Activated T-helper 1 cell treated with anti-CD3 and anti-CD28 coated beads, Interleukin-2, amount 50 U/mL, for 16 hours (primary cell): ENCODE measurements around the gene EVC.
"Not testable (repeated sequence)": the region's sequence is repeated elsewhere in the genome, so short reads cannot be mapped to it uniquely, and the experiment has no call there.

Experiments used
- DNase-seq, 2 donors: peaks; one replicate each; pipeline ENCODE4 v3.0.0-alpha.2; 2020; ENCODE audit warnings: low read depth in 1 of 2, low spot score in 1 of 2

Gene EVC

DNA sequence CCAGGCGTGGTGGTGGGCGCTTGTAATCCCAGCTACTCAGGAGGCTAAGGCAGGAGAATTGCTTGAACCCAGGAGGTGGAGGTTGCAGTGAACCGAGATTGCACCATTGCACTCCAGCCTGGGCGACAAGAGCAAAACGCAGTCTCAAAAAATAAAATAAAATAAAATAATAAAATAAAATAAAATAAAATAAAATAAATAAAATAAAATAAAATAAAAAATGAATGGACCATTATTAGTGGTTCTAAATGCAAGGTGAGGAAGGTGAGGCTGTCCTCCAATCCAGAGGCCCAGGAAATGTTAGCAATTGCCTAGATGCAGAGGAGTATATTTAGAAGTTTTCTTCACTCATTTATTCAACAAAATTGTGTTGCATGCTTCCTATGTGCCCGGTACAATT lies 126.5 kb downstream of the EVC start:
- DNase-seq: not testable (repeated sequence)

DNA sequence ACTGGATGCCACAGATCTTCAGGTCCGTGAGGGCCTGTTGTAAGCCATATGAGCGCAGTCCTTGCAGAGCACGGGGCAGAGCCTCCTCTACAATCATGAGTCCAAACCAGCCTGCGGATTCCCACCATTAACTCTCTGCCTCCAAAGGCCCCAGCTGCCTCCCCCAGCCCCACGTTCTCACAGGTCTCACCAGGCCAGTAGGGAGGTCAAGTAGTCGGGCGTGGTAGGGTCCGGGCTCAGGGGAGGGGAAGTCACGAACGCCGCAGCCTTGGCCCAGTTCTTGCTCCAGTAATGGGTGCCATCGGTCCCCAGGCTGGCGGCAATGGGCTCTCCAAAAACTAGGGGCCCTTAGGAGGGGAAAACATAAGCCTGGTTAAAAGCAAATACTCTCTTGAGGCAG lies 128.3 kb downstream of the EVC start:
- no peak for DNase-seq

DNA sequence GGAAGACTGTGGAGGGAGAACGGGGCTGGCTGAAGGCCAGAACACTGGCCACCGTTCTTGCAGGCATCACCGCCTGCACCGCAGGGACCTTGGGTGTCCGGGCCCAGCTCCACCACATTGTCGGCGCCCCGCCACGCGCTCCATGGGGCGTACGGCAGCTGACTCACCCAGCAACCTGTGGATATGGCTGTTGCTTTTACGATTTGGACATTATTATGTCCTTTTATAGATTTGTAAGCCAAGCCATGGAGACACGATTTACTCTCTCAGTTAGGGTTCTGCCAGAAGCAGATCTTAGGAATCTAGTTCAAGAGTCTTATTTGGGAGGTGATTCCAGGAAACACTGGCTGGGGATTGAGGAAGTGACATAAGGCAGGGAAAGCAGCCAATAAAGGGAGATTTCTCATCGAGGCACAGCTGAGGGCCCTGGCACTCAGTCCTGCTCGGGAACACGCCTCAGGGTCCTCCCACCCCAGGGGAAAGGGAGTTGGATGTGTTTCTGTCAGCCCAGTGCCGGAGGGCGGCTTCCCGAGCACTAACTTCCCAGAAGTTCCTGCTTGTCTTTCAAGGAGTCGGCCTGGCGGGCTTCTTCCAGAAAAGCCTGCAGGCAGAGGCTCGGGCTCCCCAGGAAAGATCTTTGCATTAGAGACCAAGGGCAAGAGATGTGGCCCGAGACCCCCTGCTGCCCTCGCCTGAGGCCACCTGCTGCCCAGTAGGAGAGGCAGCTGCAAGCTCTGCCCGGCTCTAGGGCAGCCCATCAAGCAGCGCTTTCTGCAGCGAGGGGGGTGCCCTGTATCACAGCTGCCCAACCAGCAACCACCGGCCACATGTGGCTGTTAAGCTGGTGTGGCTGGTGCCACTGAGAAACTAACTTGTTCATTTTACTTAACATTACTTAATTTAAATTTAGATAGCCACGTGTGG lies 129.0 kb downstream of the EVC start:
- DNase-seq: no peak

DNA sequence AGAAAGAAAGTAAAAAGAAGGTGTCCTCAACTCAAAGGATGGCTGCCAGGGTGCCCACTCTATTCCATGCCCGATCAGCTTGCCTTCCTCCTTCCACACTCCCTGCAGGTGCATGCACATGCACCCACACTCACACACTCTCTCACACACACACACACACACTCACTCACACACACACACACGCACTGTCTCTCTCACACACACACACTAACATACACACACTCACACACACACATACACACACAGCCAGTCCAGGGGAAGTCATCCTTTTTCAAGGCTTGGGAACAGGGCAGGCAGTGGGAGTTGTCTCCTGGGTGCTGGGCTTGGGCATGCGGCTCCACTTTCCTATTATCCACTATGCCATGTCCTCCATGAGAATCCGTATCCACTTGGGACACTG lies 131.5 kb downstream of the EVC start:
- DNase-seq: no peak

DNA sequence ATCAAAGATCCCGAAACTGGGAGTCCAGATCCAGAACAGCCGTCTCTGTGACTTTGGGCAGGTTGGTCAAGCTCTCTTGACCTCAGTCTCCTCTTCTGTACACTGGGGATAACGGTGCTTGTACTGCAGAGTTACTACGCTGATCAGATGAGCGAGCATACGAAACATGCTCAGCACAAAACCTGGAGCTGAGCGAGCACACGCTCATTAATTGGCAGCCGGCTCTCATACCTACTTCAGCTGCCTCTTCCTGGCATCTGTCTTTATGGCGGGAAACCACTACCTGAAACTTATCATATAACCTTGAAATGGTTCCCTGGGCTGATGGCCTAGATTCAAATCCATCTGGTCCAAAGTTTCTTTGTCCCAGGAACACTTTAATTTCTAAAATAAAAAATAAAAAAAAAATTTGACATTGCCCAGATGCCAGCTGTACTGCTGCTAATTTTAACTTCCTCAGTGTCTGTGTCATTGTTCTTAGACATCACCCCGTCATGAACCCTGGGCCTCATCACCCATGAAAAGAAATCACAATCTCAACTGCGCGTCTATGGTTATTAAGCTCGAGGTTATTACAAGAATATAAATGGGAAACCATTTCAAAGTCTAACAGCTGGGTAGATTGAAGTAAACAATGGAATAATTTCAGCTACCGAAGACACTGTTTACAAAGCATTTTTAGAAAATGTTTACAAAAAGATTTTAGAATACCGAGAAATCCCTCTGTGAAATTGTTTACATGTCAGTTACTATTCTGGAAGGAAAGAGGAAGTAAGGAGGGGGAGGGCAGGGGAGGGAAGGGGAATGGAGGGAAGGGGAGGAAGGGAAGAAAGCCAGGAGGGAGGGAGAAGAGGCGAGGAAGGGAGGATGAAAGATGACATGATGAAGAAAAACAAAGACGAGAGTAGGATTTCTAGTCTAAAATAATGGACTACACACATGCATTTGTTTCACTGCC lies 132.9 kb downstream of the EVC start:
- no peak for DNase-seq

DNA sequence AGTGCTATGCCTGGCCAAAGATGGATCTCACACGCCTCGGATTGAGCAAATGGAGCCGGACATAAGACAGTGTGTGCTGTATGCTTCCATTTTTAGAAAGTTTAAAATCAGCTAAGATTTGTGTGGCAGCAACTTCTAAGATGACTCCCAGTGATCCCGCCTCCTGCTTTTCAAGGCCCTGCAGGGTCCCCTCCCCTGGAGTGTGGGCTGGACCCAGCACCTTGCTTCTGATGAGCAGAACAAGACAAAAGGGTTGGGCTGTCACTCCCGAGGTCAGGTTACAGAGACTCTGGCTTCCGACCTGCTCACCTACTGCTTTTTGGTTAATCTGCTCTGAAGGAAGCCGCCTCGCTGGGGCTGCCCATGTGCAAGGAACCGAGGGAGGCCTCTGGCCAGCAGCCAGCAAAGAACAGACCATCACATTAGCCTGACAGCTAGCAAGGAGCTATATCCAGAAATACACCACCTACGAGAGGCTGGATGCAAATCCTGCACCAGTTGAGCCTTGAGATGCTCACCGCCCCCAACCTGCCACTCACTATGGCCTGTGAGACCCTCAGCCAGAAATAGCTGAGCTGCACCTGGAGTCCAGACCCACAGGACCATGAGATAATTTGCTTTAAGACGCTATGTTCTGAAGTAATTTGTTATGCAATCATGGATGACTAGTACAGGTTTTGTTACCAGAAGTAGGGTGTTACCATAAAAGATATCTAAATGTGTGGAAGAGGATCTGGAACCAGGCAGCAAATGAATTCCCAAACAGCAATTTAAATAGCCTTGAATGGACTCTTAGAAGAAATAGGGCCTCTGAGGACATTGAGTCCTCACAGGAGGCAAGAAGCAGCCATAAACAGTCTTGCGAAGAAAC lies 134.3 kb downstream of the EVC start:
- DNase-seq: no peak

DNA sequence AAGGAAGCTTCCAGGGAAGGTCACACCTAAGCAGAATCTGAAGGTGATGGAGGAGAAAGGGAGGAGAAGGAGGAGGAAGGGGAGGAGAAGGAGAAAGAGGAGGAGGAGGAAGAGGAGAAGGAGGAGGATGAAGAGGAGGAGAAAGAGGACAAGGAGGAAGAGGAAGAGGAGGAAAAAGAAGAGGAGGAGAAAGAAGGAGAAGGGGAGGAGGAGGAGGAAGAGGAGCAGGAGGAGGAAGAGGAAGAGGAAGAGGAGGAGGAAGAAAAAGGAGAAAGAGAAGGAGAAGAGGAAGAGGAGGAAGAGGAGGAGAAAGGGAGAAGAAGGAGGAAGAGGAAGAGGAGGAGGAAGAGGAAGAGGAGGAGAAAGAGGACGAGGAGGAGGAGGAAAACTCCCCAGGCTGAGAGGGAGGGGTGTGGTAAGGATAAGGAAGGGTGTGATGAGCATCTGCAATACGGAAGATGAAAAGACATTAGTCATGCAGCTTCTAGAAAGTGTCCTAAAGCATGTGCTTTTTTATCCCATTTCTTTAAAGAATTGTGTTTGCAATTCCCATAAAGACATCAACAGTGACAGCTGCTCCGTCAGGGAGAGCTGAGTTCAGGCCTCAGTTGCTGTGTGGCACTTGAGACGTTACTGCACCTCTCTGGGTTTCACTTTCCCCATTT lies 140.8 kb downstream of the EVC start:
- no peak for DNase-seq

DNA sequence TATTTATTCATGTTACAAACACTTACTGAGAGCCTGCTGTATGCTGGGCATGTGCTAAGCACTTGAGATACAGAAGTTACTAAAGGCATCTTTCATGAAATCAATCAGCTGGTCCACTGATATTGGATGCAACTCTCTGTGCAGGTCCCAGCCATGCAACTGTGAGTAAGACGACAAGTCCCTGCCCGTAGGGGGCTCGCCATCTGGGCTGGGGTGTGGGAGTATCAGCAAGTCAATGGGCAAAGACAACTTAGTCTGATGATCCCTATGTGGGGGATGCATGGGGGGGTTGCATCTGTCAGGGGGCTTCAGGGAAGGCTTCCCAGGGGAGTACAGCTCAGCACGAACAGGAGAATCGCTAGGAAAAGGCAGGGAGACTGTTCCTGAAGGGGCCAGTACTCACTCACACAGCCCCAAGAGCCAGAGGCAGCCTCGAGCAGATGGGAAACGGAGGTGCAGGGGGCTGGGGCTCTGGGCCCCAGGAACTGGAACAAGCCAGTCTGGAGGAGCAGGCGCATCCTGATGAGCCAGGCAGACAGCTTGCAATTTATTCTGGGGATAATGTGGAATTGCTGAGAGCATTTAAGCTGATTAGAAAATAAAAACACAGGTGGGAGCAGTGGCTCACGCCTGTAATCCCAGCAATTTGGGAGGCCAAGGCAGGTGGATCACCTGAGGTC lies 141.7 kb downstream of the EVC start:
- DNase-seq: no peak

DNA sequence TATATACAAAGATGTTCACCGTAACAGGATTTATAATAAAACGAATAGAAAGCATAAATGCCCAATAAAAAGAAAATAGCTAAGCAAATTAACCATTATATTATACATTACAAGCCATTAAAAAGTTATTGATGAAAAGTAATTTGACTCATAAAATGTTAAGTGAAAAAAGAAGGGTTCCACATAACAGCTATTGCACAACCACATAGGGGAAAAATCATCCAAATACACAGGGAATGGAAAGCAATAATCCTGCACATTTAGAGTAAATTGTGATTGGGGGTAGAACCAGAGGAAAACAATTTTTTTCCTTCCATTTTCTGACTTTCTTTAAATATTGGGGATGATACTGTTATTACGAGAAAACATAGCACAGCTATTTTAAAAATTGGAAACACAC lies 143.9 kb downstream of the EVC start:
- DNase-seq: no peak

DNA sequence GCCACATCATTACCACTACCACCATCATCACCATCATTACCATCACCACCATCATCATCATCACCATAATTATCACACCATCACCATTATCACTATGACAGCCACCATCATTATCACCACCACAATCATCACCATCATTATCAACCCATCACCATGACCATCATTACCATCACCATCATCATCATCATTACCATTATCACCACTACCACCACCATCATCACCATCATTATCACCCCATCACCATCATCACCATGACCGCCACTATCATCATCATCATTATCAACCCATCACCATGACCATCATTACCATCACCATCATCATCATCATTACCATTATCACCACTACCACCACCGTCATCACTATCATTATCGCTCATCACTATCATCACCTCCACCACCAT lies 145.4 kb downstream of the EVC start:
- not testable (repeated sequence) for DNase-seq

DNA sequence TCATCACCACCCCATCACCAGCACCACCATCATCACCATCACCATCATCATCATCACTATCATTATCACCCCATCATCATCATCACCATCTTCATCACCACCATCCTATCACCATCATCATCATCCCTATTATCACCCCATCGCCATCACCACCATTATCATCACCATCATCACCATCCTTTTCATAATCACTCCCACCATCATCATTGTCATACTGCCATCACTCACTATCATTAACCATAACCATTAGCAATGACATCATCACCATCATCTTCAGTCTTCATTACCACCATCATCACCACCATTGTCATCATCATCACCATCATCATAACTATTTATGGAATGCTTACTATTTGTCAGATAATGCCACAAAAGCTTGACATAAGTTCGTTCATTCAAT lies 146.2 kb downstream of the EVC start:
- DNase-seq: no peak

DNA sequence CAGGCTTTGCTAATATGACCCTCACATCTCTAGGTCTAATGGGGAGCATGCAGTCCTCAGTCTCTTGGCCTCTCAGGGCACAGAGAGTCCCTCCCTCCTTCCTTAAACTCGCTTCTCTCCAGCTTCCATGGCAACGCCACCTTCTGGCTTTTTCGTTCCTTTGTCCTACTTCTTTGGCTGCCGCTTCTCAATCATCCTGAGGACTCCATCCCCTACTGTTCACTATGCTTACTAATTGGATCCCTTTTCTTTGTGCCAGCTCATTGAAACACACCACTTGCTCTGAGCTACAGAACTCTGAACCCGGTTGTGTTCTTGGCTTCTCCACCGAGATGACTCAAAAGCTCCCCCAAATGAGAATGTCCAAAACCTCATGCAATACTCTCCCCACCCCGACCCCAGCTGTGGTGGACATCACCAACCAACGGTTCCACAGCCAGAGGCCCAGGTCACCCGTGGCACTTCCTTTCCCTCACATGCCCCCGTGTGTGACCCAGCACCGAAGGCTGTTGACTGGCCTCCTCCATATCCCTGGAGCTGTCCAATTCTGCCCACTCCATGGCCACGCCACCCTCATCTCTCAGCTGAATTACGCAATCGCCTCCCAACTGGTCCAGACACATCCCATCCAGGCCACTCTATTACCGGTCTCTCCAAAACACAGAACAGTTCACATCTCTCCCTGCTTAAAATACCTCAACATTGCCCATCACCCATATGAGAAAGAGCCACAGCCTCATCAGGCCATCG lies 147.2 kb downstream of the EVC start:
- no peak for DNase-seq

DNA sequence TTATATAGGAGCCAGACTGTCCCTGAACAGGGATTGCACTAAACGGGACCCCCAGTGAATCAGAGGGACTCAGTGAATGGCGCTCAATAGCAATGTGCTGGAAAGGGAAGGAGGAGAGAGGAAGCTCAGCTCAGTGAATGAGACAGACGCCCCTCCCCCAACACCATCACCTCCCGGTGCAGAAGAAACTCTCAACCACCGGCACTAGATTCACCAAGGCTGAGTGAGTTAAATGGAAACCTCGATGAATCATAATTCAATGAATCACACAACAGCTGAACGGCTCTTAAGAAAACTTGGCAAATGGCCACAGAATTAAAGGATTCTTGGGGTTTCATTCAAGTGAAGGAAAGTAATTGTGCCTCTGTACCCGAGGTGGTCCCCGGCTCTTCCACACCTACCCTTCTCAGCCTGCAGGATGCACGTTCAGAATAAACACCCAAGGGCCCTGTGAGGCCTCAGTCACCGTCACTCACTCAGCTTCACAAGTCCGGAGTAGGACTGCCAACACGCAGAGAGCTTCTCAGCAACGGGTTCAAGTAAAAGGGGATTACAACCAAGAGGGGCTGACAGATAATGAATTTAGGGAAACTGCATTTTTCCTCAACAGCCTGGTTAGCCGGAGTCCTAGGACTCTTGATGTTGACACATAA lies 152.6 kb downstream of the EVC start:
- no peak for DNase-seq
